Gastroesophageal sphincter (tissue), 4 donors: ENCODE measurements around the gene ITIH3. TPM values are rescaled to one million over a fixed set of nuclear protein-coding genes. Genes with fewer than 3 reads are reported as not detected.

ENCODE experiments used
- ATAC-seq: fragments of 150-250 bp; one replicate; pipeline ENCODE4 v1.9.1; 2016; ENCODE audit warnings: mild to moderate bottlenecking, moderate library complexity
- H3K27ac ChIP-seq, 4 donors: fragments of 200-600 bp; sonication (generic) in 3 of 4; 1 replicate in 3 of 4; 2 replicates in 1 of 4; pipeline ENCODE4 v1.5.1; 2016 to 2019
- H3K27me3 ChIP-seq: fragments of 200-600 bp; sonication (generic); one replicate; pipeline ENCODE4 v1.5.1; 2019
- H3K36me3 ChIP-seq, 2 donors: fragments of 200-600 bp; sonication (generic); one replicate each; pipeline ENCODE4 v1.5.1; 2019; ENCODE audit warnings: control low read depth in 1 of 2
- H3K4me1 ChIP-seq, 3 donors: fragments of 200-600 bp; sonication (generic); 1 replicate in 2 of 3; 2 replicates in 1 of 3; pipeline ENCODE4 v1.5.1; 2016 to 2019; ENCODE audit warnings: control low read depth in 2 of 3
- H3K4me3 ChIP-seq, 2 donors: fragments of 200-600 bp; sonication (generic); one replicate each; pipeline ENCODE4 v1.5.1; 2019; ENCODE audit warnings: mild to moderate bottlenecking in 1 of 2, moderate library complexity in 1 of 2
- H3K9me3 ChIP-seq, 3 donors: fragments of 200-600 bp; sonication (generic); one replicate each; pipeline ENCODE4 v1.5.1; 2017 to 2019; ENCODE audit warnings: control low read depth in 2 of 3
- EP300 ChIP-seq: sonication (generic); formaldehyde crosslinking; IDR thresholded peaks from one replicate; pipeline ENCODE4 v1.6.1; 2017; ENCODE audit warnings: antibody characterized with exemption, mild to moderate bottlenecking
- POLR2A ChIP-seq, 2 donors: fragments of 450-650 bp; IDR thresholded peaks; one replicate each; pipeline ENCODE4 v1.6.1; 2017; ENCODE audit warnings: antibody characterized with exemption in 2 of 2, mild to moderate bottlenecking in 2 of 2, moderate library complexity in 1 of 2
- POLR2AphosphoS5 ChIP-seq: sonication (generic); formaldehyde crosslinking; IDR thresholded peaks from one replicate; pipeline ENCODE4 v1.6.1; 2017; ENCODE audit warnings: antibody characterized with exemption
- WGBS, 2 donors: methylation state at CpG; one replicate each; pipeline ENCODE4 v1.1.5; 2018; ENCODE audit warnings: low coverage in 1 of 2; 5-methylcytosine and 5-hydroxymethylcytosine counted together
- total RNA-seq, 4 donors: library from RNA; depleted of rRNA; stranded (reverse); fragments of >200 nt; gene quantifications; one replicate each; pipeline ENCODE4 v1.1.0, GENCODE V29; 2016
- TF ChIP-seq, protein P1 (sequence below), 4 experiments: fragments of 200-600 bp in 2 of 4; fragments of 450-650 bp in 2 of 4; sonication (generic) in 1 of 4; IDR thresholded peaks; one replicate each; pipeline ENCODE4 v1.5.1; 2017 to 2019; ENCODE audit warnings: antibody characterized with exemption in 4 of 4, mild to moderate bottlenecking in 2 of 4, moderate library complexity in 2 of 4

Gene ITIH3
- total RNA-seq, 4 donors from 2014 or later: 0.27 to 9.7 (median 0.89) TPM; not detected in 1

DNA sequence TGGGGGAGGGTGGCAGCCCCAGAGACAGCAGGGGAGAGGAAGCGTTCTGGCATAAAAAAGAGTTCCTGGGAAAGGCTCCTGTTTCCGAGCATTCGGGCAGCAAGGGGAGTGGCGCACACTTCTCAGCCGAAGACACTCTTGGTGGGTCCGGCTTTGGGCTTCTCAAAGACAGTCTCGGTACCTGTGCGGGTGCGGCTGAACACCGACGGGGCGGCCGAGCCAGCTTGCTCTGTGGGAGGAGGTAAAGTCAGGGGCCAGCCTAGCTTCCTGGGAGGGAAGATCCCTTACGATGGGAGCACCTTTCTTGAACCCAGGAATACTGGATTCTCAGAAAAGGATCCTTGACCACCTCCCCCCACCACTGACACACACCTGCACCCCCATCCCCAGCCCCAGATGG lies 38.6 kb downstream of the ITIH3 start:
- Histone ChIP-seq H3K27ac (peak overlapping the region in 2 of 4 donors; percentile 67 to 75), H3K27me3 (no peaks in the 10 kb centered on the region), H3K4me1 (peaks cover 0 to 48% (median 18%) of the 10 kb centered on the region in 3 donors), H3K4me3 (peak overlapping the region in 1 of 2 donors; percentile 15), H3K9me3 (no peaks in the 10 kb centered on the region), H3K36me3 (peaks cover 0 to 39% of the 10 kb centered on the region in 2 donors)
- no peak for ATAC-seq
- TF ChIP-seq POLR2A (IDR thresholded peaks at IDR 0.05) (no peak), POLR2AphosphoS5 (no peak), EP300 (no peak)
- TF ChIP-seq, protein P1, sequence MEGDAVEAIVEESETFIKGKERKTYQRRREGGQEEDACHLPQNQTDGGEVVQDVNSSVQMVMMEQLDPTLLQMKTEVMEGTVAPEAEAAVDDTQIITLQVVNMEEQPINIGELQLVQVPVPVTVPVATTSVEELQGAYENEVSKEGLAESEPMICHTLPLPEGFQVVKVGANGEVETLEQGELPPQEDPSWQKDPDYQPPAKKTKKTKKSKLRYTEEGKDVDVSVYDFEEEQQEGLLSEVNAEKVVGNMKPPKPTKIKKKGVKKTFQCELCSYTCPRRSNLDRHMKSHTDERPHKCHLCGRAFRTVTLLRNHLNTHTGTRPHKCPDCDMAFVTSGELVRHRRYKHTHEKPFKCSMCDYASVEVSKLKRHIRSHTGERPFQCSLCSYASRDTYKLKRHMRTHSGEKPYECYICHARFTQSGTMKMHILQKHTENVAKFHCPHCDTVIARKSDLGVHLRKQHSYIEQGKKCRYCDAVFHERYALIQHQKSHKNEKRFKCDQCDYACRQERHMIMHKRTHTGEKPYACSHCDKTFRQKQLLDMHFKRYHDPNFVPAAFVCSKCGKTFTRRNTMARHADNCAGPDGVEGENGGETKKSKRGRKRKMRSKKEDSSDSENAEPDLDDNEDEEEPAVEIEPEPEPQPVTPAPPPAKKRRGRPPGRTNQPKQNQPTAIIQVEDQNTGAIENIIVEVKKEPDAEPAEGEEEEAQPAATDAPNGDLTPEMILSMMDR (IDR thresholded peaks at IDR 0.05): no peak
- WGBS, 2 donors: 90 to 98% methylated on average over 4 to 9 of the region's 14 CpGs

DNA sequence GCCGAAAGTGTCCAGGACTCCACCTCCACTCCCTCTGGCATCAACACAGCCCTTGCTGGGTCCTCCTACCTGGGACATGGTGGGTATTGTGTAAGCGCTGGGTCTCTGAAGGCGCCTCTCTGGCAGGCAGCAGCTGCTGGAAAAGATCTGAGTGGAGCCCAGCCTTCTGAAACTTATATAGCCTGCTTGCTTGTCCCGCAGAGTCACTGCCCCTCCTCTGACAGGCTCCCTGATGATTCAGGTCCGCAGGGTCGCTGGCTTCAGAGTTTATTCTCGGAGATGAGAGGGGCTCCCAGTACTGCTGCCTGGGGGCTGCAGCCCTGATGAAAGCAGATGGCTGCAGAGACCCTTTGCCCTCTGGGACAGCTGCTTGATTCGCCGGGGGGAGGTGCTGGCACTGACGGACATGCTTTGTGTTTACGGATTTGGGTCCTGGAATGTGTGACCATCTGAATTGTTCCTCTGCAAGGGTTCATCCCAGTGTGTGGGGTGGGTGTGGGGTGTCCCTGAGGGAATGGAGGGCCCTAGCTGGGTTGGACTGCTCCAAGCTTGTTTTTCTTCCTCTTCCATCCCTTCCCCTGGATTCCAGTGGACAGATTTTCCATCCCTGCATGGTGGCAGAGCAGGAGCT lies 40.4 kb downstream of the ITIH3 start, which contains the start of gene MUSTN1:
Gene MUSTN1, minus strand, starts transcription at position 149 of the 631 bp plus-strand sequence. Its CDS starts 71 bp downstream, at position 78.
- H3K27ac ChIP-seq: peak within 1 kb of the TSS in 3 of 4 donors; percentile 58 to 75 (median 67)
- H3K36me3 ChIP-seq: peaks cover 0 to 55% of the 10 kb centered on the region in 2 donors
- no peaks in the 10 kb centered on the region for H3K9me3 ChIP-seq
- no peaks in the 10 kb centered on the region for H3K27me3 ChIP-seq
- H3K4me3 ChIP-seq: peak within 1 kb of the TSS in 1 of 2 donors; percentile 15
- ATAC-seq: peak; percentile 86
- no peak for TF ChIP-seq POLR2A (IDR thresholded peaks at IDR 0.05)
- TF ChIP-seq POLR2AphosphoS5: no peak
- TF ChIP-seq, protein P1 (IDR thresholded peaks at IDR 0.05): no peak
- TF ChIP-seq EP300: no peak
- 10% methylated on average over 3 of the region's 11 CpGs; no CpG with 5 or more reads in 1 of the 2 donors for WGBS, 2 donors
- H3K4me1 ChIP-seq: peaks cover 0 to 48% (median 18%) of the 10 kb centered on the region in 3 donors

DNA sequence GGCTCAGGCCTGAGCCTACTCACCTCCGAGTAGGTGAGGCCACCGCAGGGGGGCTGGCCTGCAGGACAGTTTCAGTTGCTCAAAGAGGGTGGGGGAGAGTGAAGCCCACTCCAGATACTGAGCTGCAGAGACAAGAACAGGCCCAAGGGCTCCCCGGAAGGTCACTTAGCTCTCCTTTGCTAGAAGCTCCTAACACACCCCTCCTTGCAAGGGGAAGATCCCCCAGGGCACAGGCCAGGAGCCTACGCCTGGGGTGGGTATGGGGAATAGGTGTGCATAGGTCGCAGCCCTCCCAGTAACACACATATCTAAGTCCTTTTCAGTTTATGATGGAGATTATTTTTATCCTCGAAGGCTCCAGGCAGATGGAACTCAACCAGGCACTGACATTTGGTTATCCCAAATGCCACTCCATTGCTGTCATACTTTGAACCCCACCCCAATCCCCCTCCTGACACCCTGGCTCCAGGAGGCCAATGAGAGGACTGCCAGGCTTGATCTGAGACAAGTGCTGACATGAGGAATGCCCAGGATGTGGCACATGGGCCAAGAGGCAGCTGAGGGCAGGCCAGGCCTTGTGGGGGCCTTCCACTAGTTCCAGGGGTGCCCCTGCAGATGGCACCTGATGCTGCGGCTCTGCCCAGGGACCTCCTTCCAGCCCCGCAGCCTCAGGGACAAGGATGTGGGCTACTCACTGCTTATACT lies 41.3 kb downstream of the ITIH3 start:
- Histone ChIP-seq H3K4me1 (peaks cover 0 to 48% (median 18%) of the 10 kb centered on the region in 3 donors), H3K27me3 (no peaks in the 10 kb centered on the region)

DNA sequence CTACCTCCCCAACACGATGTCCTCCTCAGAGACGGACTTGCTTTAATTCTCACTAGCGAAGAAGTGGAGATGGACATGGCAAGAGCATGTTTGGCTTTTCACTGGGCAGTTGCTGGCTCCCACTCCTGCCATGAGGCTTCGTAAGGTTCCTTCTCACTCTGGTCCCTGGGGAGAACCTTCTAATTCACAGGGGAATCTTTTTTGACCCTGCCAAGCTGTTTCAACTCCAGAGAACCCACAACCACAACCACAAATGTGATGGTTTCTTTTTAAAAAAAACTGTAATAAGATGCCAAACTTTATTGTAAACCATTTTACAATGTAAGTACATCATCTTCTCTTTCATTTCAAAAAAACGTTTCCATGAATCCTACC lies 41.9 kb downstream of the ITIH3 start:
- no peak overlapping the region for H3K4me3 ChIP-seq
- H3K4me1 ChIP-seq: peaks cover 0 to 47% (median 15%) of the 10 kb centered on the region in 3 donors
- ATAC-seq: no peak
- no peaks in the 10 kb centered on the region for H3K27me3 ChIP-seq
- H3K27ac ChIP-seq: peak overlapping the region in 2 of 4 donors; percentile 67 to 75
- H3K36me3 ChIP-seq: peaks cover 0 to 70% of the 10 kb centered on the region in 2 donors
- H3K9me3 ChIP-seq: no peaks in the 10 kb centered on the region
- WGBS, 2 donors: 63 to 83% methylated on average over 1 to 5 of the region's 5 CpGs
- TF ChIP-seq EP300 (no peak), POLR2AphosphoS5 (no peak), POLR2A (IDR thresholded peaks at IDR 0.05) (no peak)
- TF ChIP-seq, protein P1 (IDR thresholded peaks at IDR 0.05): no peak

More for the DNA sequence above, 41.3 kb downstream of the ITIH3 start:
- Histone ChIP-seq H3K9me3 (no peaks in the 10 kb centered on the region), H3K36me3 (peaks cover 0 to 65% of the 10 kb centered on the region in 2 donors), H3K4me3 (peak overlapping the region in 1 of 2 donors; percentile 15), H3K27ac (peak overlapping the region in 3 of 4 donors; percentile 58 to 75 (median 67))
- WGBS, 2 donors: 29 to 76% methylated on average over 1 to 5 of the region's 8 CpGs
- TF ChIP-seq POLR2AphosphoS5: no peak
- TF ChIP-seq, protein P1 (IDR thresholded peaks at IDR 0.05): no peak
- no peak for TF ChIP-seq EP300
- no peak for TF ChIP-seq POLR2A (IDR thresholded peaks at IDR 0.05)
- ATAC-seq: no peak
